GM18907 (cell line): ENCODE results near the gene AOC3.
"Not testable (repeated sequence)": the region's sequence is repeated elsewhere in the genome, so short reads cannot be mapped to it uniquely, and the experiment has no call there.

Source experiments
- ATAC-seq: cut with Tn5 transposase; IDR thresholded peaks from one replicate; pipeline ENCODE4 v1.9.1; 2021; ENCODE audit warnings: mild to moderate bottlenecking, moderate library complexity; ENCODE audit not compliant: unreplicated experiment

The AOC3 gene

GRCh38 chr17:42866216-42866615, 15.2 kb downstream of the AOC3 start:
- no peak for ATAC-seq

GRCh38 chr17:42866631-42867575, 15.9 kb downstream of the AOC3 start:
- no peak for ATAC-seq

GRCh38 chr17:42867694-42868261, 16.8 kb downstream of the AOC3 start:
- not testable (repeated sequence) for ATAC-seq

DNA sequence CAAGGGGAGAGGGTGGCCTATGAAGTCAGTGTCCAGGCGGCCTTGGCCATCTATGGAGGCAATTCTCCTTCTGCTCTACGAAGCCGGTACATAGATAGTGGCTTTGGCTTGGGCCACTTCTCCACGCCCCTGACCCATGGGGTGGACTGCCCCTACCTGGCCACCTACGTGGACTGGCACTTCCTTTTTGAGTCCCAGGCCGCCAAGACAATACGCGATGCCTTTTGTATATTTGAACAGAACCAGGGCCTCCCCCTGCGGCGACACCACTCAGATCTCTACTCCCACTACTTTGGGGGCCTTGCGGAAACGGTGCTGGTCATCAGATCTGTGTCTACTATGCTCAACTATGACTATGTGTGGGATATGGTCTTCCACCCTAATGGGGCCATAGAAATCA, 17.3 kb downstream of the AOC3 start:
- ATAC-seq: no peak

- ATAC-seq: no peak
These were observed 20.6 kb downstream of the AOC3 start for GRCh38 chr17:42871647-42872046.

DNA sequence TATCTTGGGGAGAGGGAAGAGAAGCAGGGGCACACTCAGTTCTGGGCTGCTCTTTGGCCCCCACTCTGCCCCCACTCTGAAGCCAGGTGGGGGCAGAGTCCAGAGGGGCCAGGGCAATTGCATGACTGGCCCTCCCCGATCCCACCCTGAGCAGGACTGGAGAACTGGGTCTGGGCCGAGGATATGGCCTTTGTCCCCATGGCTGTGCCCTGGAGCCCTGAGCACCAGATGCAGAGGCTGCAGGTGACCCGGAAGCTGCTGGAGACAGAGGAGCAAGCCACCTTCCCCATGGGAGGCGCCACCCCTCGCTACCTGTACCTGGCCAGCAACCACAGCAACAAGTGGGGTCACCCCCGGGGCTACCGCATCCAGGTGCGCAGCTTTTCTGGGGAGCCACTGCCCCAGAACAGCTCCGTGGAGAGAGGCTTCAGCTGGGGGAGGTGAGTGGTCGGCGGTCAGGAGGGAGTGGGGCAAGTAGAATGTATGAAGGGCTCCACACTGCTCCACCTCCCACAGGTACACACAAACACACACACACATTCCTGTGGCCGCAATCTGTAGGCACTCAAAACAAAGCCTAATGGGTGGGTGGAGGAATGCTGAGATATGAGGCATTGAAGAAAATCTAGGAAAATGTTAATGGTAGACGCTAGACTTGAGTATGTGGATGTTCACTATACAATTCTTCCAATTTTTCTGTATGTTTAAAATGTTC, 21.4 kb downstream of the AOC3 start:
- ATAC-seq: no peak

DNA sequence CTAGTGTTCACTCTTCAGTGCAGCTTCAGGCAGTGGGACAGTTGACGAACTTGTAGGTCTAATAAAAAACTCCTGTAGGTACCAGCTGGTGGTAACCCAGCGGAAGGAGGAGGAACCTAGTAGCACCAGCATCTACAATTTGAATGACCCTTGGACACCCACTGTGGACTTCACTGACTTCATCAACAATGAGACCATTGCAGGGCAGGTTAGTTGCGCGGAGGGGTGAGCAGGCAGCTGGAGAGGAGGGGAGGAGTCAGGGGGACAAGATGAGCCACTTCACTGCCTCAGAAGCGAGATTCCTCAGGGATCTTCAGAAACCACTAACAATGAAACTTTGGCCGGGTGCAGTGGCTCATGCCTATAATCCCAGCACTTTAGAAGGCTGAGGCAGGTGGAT, 22.3 kb downstream of the AOC3 start:
- no peak for ATAC-seq

DNA sequence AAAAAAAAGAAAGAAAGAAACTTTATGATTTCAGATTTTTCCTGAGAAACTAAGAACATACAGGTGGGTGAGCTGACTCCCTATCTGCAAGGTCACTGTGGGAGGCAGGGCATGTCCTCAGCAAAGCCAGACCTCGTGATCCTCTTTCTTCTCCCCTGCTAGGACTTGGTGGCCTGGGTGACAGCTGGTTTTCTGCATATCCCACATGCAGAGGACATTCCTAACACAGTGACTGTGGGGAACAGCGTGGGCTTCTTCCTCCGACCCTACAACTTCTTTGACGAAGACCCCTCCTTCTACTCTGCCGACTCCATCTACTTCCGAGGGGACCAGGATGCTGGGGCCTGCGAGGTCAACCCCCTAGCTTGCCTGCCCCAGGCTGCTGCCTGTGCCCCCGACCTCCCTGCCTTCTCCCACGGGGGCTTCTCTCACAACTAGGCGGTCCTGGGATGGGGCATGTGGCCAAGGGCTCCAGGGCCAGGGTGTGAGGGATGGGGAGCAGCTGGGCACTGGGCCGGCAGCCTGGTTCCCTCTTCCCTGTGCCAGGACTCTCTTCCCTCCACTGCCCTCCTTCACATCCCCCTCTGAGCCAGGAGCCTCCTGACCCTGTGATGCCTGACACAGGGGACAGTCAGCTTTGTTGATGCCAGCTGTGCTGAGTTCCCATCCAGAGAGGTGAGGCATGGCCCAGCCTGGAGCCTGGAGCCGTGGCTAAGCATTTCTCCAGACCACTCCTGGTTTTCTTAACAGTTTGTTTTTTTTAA, 23.1 kb downstream of the AOC3 start:
- not testable (repeated sequence) for ATAC-seq

DNA sequence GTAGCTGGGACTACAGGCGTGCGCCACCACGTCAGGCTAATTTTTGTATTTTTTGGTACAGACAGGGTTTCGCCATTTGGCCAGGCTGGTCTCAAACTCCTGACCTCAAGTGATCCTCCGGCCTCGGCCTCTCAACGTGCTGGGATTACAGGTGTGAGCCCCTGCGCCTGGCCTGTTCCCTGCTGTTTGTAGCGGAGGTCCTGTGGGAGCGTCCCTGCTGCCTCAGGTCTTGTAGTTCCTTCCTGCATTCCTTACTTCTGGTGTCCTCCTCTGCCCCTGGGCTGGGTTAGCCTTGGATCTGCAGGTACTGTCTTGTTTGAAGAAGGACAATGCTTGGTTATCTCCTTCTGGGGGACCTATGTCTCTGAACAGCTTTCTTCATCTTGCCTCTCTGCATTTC, 26.0 kb downstream of the AOC3 start:
- ATAC-seq: no peak

- ATAC-seq: no peak
These were observed 27.3 kb downstream of the AOC3 start for GRCh38 chr17:42878123-42878880.

DNA sequence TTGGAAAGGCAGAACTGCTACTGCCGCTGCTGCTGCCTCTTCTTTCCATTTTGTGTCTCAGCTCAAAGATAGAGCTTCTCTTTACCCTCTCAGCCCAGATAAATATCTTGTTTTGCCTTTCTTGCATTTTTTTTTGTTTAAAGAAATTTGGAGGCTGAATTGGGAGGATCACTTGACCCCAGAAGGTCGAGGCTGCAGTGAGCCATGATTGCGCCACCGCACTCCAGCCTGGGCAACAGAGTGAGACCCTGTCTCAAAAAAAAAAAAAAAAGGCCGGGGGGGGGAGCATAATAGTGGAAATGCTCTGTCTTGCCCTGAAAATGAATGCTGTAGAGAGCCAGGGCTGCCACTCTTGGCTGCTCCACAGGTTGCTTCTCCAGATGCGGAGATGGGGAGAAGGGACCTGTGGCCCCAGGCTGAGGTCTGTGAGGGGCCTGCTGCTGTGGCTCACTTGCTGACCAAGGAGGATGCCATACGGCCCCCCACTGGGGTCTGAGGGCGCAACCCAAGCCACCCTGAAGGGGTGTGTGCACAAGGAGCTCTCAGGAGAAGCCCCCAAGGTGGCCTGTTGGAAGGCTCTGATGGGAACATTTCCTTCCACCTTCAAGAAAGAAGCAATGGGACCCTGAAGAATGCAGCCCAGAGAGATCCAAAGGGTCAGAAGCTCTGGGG, 28.1 kb downstream of the AOC3 start:
- no peak for ATAC-seq

GRCh38 chr17:42879596-42879985, 28.6 kb downstream of the AOC3 start:
- no peak for ATAC-seq

GRCh38 chr17:42880776-42881310, 29.8 kb downstream of the AOC3 start:
- no peak for ATAC-seq

DNA sequence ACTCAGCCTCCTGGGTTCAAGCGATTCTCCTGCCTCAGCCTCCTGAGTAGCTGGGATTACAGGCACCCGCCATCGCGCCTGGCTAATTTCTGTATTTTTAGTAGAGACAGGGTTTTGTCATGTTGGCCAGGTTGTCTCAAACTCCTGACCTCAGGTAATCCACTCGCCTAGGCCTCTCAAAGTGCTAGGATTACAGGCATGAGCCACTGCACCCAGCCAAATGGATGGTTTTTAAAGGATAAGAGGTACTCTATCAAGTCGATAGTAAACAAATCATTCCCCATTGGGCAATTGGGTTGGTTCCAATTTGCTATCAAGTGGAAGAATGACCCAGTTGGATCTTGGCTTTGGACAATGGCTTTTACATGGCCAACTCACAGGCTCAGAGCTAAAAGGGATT, 30.7 kb downstream of the AOC3 start:
- ATAC-seq: not testable (repeated sequence)

DNA sequence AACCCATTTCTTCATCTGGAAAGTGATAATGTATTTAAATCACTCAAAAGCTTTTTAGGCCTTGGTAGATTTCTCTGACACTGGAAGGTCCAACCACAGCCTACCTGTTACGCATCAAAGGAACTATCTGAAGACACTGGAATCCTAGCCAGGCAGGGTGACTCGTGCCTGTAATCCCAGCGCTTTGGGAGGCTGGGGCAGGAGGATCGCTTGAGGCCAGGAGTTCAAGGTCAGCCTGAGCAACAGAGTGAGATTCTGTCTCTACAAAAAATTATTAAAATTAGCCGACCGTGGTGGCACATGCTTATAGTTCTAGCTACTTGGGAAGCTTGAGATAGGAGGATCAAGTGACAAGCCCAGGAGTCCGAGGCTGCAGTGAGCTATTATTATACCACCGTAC, 31.2 kb downstream of the AOC3 start:
- ATAC-seq: no peak

DNA sequence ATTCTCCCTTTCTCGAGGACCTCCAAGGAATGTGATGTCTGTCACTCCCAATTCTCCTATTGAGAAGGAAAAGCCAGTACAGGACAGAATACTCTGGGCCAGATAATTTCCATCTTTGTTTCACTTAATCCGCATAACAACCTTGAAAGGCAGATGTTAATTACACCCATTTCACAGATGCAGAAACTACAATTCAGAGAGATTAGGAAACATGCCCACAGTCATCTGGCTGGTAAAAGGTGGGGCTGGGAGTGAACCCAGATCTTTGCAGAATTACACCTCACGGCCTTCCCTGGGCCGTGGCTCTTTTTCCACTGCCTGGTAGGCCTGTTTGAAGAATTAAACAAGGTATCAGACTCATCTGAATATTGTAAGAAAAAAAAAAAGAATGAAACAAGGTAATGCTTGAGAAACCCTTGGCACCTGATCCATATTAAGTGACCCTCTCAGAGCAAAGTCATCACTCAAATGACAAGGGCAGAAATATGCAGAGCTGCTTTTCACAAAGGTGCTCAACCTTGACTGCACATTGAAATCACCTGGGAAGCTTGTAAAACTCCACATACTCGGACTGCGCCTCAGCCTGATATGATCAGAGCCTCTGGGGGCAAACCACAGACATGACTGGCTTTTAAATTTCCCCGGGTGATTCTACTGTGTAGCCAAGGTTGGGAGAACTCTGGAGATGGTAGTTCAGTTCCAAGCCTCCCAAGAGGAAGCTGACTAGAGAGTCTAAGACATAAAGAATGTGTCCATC, 33.0 kb downstream of the AOC3 start:
- no peak for ATAC-seq

DNA sequence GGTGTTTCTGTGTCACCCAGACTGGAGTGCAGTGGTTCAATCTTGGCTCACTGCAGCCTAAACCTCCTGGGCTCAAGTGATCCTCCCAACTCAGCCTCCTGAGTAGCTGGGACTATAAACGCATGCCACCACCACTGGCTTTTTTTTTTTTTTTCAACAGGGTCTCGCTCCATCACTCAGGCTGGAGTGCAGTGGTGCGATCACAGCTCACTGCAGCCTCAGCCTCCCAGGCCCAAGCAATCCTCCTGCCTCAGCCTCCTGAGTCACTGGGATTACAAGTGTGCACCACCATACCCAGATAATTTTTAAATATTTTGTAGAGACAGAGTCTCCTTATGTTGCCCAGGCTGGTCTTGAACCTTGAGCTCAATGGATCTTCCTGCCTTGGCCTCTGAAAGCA, 34.8 kb downstream of the AOC3 start:
- not testable (repeated sequence) for ATAC-seq

DNA sequence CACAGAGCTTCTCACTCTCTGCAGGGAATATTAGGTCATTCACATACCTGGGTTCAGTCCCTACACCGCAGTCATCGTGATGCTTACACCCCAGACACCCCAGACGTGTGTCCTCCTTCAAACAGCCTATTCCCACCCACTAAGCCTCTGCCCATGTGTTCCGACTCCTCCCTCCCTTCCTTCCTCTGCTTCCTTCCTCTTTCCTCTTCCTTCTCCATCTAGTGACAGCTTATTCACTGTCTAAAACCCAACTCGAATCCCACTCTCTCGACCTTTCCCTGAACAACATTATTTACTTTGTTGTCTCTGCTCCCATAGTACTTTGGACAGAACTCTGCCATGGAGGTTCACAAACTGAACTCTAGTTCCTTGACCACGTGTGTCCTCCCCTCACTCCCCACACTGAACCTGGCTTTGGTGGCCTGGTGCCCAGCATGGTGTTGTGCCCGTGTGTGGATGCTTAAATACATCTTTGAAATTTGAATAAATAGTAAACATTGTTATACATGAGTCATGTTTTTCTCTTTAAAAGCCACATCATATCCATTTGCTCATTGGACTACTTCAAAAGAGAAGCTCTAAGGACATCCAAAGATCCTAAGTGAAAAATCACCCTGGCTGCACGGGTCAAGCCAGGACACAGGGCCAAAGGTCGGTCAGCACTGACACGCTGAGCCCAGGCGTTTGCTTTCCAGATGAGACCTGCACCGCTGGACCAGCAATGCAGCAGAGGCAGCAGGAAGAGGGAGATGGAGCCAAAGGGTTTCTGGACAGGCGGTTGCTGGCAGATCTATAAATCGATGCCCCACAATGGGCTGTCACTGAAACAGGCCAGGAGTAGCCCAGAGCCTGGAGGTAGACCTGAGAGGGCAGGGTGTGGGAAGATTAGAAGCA, 35.5 kb downstream of the AOC3 start:
- no peak for ATAC-seq
